WERI-Rb-1 (cell line): ENCODE data around the gene VPS8.

Experiments used
- DNase-seq: peaks from one replicate; pipeline ENCODE4 v3.0.0-alpha.2; 2020
- H3K27ac ChIP-seq: fragments of 250-450 bp; sonication (Bioruptor Pico); 2 replicates; pipeline ENCODE4 v1.5.1; 2020; ENCODE audit warnings: mild to moderate bottlenecking, moderate library complexity
- H3K27me3 ChIP-seq: fragments of 250-450 bp; sonication (Bioruptor Pico); 2 replicates; pipeline ENCODE4 v1.5.1; 2021; ENCODE audit warnings: mild to moderate bottlenecking, low read depth, moderate library complexity; ENCODE audit not compliant: insufficient read depth, severe bottlenecking
- H3K36me3 ChIP-seq: fragments of 250-450 bp; sonication (Bioruptor Pico); 2 replicates; pipeline ENCODE4 v1.5.1; 2020; ENCODE audit warnings: mild to moderate bottlenecking, moderate library complexity
- H3K4me3 ChIP-seq: 2 replicates; pipeline ENCODE4 v1.5.1; 2011; ENCODE audit warnings: low read depth, mild to moderate bottlenecking, control low read depth, low read length
- H3K9me3 ChIP-seq: fragments of 250-450 bp; sonication (Bioruptor Pico); 2 replicates; pipeline ENCODE4 v1.5.1; 2021; ENCODE audit warnings: mild to moderate bottlenecking, moderate library complexity; ENCODE audit not compliant: severe bottlenecking
- CTCF ChIP-seq: IDR thresholded peaks from 2 replicates; pipeline ENCODE4 v1.5.1; 2011; ENCODE audit warnings: low read depth, mild to moderate bottlenecking, control low read depth, inconsistent platforms, low read length

The VPS8 gene

DNA sequence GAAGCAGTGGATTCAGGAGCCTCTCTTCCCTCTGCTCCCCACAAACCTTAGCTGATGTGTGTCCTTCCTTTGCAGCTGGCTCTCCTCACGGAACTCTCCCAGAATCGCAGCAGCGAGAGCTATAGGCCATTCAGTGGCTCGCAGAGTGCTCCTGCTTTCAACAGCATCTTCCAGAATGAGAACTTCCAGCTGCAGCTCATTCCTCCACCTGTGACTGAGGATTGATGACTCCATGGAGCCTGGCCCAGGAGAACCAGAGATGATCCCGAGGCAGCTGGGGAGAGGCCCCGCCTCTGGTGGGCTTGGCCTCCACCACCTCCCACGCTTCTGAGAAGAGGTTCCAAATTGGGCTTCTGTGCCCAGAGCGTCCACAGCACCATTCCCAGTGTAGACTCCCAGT is 239.8 kb downstream of the VPS8 start:
- H3K4me3 ChIP-seq = no peak overlapping the region
- H3K27me3 ChIP-seq = no peaks in the 10 kb centered on the region
- H3K9me3 ChIP-seq = no peaks in the 10 kb centered on the region
- peaks cover 4% of the 10 kb centered on the region for H3K36me3 ChIP-seq
- no peak for DNase-seq
- no peak for TF ChIP-seq CTCF
- no peak overlapping the region for H3K27ac ChIP-seq

DNA sequence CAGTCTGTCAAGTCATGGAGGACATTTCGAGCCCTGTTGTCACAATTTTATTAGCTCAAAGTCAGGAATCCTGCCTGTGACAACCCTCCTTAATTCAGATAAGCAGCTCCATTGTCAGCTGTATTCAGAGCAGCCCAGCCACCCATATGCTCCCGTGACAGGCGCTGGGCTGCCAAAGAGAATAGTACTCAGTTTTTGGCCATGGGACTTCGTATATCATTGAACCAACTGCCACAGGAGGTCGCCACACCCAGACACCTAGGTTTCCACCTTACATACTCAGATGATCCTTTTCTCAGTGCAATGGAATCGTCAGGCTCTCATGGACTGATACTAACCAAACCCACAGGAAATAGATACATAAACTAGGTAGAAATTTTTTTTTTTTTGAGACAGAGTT is 240.7 kb downstream of the VPS8 start:
- Histone ChIP-seq H3K36me3 (peaks cover 4% of the 10 kb centered on the region), H3K27me3 (no peaks in the 10 kb centered on the region), H3K9me3 (no peaks in the 10 kb centered on the region), H3K27ac (no peak overlapping the region), H3K4me3 (no peak overlapping the region)
- no peak for TF ChIP-seq CTCF
- DNase-seq = no peak

DNA sequence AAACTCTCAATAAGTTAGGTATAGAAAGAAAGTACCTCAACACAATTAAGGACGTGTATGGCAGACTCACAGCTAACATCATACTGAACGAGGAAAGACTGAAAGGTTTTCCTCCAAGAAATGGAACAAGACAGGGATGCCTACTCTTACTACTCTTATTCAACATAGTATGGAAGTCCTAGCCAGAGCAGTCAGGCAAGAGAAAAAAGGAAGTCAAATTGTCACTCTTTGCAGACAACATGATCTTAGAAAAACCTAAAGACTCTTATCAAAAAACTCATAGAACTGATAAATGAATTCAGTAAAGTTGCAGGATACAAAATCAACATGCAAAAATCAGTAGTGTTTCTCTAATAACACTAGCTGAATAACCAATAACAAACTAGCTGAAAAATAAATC is 244.9 kb downstream of the VPS8 start:
- H3K27me3 ChIP-seq = no peaks in the 10 kb centered on the region
- no peak overlapping the region for H3K27ac ChIP-seq
- no peak for DNase-seq
- H3K4me3 ChIP-seq = no peak overlapping the region
- peaks cover 6% of the 10 kb centered on the region for H3K9me3 ChIP-seq
- TF ChIP-seq CTCF = no peak
- H3K36me3 ChIP-seq = peaks cover 4% of the 10 kb centered on the region

GRCh38 chr3:185057829-185058228 is 245.9 kb downstream of the VPS8 start:
- Histone ChIP-seq H3K27me3 (no peaks in the 10 kb centered on the region), H3K27ac (no peak overlapping the region), H3K36me3 (peaks cover 4% of the 10 kb centered on the region), H3K4me3 (no peak overlapping the region), H3K9me3 (peaks cover 6% of the 10 kb centered on the region)
- no peak for DNase-seq
- TF ChIP-seq CTCF = no peak

DNA sequence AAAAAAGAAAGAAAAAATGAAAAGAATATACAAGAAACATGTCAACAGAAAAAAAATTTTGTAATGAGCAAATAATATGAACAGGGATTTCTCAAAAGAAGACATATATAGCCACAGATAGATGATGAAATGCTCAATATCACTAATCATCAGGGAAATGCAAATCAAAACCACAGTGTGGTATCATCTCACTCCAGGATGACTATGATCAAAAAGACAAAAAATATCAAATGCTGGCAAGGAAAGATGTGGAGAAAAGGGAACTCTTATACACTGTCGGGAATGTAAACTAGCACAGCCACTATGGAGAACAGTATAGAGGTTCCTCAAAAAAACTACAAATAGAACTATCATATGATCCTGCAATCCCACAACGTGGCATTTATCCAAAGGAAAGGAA is 246.8 kb downstream of the VPS8 start:
- no peak for DNase-seq
- no peak overlapping the region for H3K4me3 ChIP-seq
- H3K36me3 ChIP-seq = no peaks in the 10 kb centered on the region; the same call in 1 of the 2 replicates
- no peak for TF ChIP-seq CTCF
- H3K27me3 ChIP-seq = no peaks in the 10 kb centered on the region
- peaks cover 6% of the 10 kb centered on the region for H3K9me3 ChIP-seq
- no peak overlapping the region for H3K27ac ChIP-seq

- no peak for TF ChIP-seq CTCF
Observed at GRCh38 chr3:185059766-185060165, 247.8 kb downstream of the VPS8 start.

More at GRCh38 chr3:185059766-185060165, 247.8 kb downstream of the VPS8 start:
- DNase-seq = no peak
- Histone ChIP-seq H3K27me3 (no peaks in the 10 kb centered on the region), H3K4me3 (no peak overlapping the region), H3K36me3 (no peaks in the 10 kb centered on the region), H3K27ac (no peak overlapping the region), H3K9me3 (peaks cover 6% of the 10 kb centered on the region)
